ENCODE measurements around the gene PTPRN2. TPM values are rescaled to one million over a fixed set of nuclear protein-coding genes. Genes with fewer than 3 reads are reported as not detected.
A peak's percentile ranks its signal among the peaks of the same experiment; 100 is the strongest.

Gene PTPRN2
- total and polyA plus RNA-seq, 8 donors, result 12.2 to 49.2 (median 31.8) TPM

GRCh38 chr7:157857578-157858075, 730.0 kb downstream of the PTPRN2 start:
- Histone ChIP-seq H3K27ac (no peak overlapping the region), H3K4me1 (no peaks in the 10 kb centered on the region), H3K27me3 (no peaks in the 10 kb centered on the region), H3K9me3 (no peaks in the 10 kb centered on the region), H3K4me3 (no peak overlapping the region), H3K36me3 (no peaks in the 10 kb centered on the region)
- TF ChIP-seq, protein P1, sequence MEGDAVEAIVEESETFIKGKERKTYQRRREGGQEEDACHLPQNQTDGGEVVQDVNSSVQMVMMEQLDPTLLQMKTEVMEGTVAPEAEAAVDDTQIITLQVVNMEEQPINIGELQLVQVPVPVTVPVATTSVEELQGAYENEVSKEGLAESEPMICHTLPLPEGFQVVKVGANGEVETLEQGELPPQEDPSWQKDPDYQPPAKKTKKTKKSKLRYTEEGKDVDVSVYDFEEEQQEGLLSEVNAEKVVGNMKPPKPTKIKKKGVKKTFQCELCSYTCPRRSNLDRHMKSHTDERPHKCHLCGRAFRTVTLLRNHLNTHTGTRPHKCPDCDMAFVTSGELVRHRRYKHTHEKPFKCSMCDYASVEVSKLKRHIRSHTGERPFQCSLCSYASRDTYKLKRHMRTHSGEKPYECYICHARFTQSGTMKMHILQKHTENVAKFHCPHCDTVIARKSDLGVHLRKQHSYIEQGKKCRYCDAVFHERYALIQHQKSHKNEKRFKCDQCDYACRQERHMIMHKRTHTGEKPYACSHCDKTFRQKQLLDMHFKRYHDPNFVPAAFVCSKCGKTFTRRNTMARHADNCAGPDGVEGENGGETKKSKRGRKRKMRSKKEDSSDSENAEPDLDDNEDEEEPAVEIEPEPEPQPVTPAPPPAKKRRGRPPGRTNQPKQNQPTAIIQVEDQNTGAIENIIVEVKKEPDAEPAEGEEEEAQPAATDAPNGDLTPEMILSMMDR (IDR thresholded peaks at IDR 0.05), result no peak
- 82 to 88% methylated on average over 21 of the region's 21 CpGs for WGBS, 2 donors
- FAIRE-seq, result no peak
- ATAC-seq, result no peak
- no peak for DNase-seq
- intact Hi-C loops (cut with DNase I), result no loop called here

GRCh38 chr7:157856873-157857577, 730.6 kb downstream of the PTPRN2 start:
- TF ChIP-seq, protein P1 (IDR thresholded peaks at IDR 0.05), result no peak
- intact Hi-C loops (cut with DNase I), result no loop called here
- DNase-seq (no peak), FAIRE-seq (no peak), ATAC-seq (no peak)
- Histone ChIP-seq H3K27me3 (no peaks in the 10 kb centered on the region), H3K4me1 (no peaks in the 10 kb centered on the region), H3K27ac (no peak overlapping the region), H3K4me3 (no peak overlapping the region), H3K36me3 (no peaks in the 10 kb centered on the region), H3K9me3 (no peaks in the 10 kb centered on the region)
- WGBS, 2 donors, result 89 to 92% methylated on average over 21 to 22 of the region's 22 CpGs

DNA sequence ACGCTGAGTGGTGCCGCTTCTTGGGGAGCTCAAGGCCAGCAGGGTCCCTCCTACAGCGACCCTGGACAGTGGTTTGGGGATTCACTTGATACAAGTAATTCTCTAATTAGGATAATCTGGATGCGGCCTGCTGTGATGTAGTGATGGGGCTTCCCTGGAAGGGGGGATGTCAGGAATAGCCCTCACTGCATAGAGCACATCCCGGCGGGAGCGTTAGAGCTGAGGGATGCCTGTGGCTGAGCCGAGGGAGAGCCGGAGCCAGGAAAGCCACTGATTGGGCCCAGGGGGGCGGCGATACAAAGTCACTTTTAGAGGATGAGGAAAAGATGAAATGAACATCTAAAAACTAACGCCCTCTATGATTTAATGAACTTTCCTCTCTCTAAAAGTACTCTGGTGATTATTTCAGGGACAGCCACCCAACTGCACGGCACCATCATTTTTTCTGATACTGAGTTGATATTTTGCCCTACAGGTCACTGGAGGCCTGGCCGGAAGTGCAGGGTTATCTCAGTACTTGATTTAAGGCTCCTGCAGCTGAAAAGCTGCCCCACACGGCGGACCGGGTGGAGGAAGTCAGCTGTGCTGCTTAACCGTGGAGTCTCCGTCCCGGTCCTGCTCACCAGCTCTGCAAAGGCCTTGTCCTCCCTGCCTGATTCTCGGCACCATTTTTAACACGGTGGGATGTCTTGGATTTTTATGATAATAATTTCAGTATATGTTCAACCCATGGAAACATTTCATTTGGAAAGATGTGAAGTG, 732.0 kb downstream of the PTPRN2 start:
- H3K27me3 ChIP-seq, result no peaks in the 10 kb centered on the region
- TF ChIP-seq, protein P1 (IDR thresholded peaks at IDR 0.05), result no peak
- H3K27ac ChIP-seq, result no peak overlapping the region
- no peak for FAIRE-seq
- no peak for ATAC-seq
- DNase-seq, result no peak
- whole genome bisulfite sequencing, 2 donors, result 82 to 86% methylated on average over 22 of the region's 22 CpGs
- H3K36me3 ChIP-seq, result no peaks in the 10 kb centered on the region
- intact Hi-C loops (cut with DNase I), result no loop called here
- H3K4me1 ChIP-seq, result no peaks in the 10 kb centered on the region
- H3K9me3 ChIP-seq, result no peaks in the 10 kb centered on the region
- H3K4me3 ChIP-seq, result peak overlapping the region in 1 of 4 donors; percentile 10

GRCh38 chr7:157855016-157855415, 732.6 kb downstream of the PTPRN2 start:
- H3K4me3 ChIP-seq, result peak overlapping the region in 1 of 4 donors; percentile 10
- no peak for DNase-seq

More at GRCh38 chr7:157855016-157855415, 732.6 kb downstream of the PTPRN2 start:
- Histone ChIP-seq H3K27ac (no peak overlapping the region), H3K9me3 (no peaks in the 10 kb centered on the region), H3K4me1 (no peaks in the 10 kb centered on the region), H3K36me3 (no peaks in the 10 kb centered on the region), H3K27me3 (no peaks in the 10 kb centered on the region)
- intact Hi-C loops (cut with DNase I), result no loop called here
- WGBS, 2 donors, result 91 to 93% methylated on average over 22 of the region's 22 CpGs
- TF ChIP-seq, protein P1 (IDR thresholded peaks at IDR 0.05), result no peak
- FAIRE-seq (no peak), ATAC-seq (no peak)
